GM18873 (cell line): ENCODE data around the gene IGFLR1.

ENCODE experiments used
- ATAC-seq: cut with Tn5 transposase; IDR thresholded peaks from one replicate; pipeline ENCODE4 v1.9.1; 2021; ENCODE audit warnings: mild to moderate bottlenecking, moderate library complexity, moderate number of reproducible peaks; ENCODE audit not compliant: unreplicated experiment, low FRiP score

Gene IGFLR1

DNA sequence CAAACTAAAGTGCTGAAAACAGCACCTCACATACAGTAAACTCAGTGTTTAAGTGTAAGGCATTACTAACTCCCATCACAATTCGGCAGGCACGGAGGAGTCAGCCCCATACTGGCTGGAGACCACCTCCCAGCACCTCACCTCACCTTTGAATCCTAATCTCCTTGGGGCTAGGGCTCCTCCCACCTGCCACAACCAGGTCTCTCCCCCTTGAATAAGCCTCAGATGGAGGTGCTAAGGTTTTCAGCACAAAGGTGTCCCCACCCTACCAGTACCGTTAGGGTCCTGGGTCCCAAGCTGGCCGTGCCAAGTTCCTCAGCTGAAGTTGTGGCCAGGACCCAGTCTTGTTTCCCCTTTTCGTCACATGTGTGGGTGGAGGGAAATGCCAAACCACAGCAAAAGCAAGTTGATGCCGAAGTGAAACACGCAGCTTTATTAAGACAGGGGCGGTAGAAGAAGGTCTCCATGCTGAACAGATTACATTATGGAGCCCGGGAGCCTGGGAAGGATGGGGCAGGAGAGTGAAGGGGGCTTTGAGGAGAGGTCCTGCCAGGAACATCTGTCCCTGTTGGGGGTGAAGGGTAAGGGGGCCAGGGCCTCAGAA is at the start of gene IGFLR1:
IGFLR1 (minus strand) TSS at position 332 of the 604 bp plus-strand sequence. CDS start 1,272 bp downstream, outside the sequence.
- no peak for ATAC-seq

DNA sequence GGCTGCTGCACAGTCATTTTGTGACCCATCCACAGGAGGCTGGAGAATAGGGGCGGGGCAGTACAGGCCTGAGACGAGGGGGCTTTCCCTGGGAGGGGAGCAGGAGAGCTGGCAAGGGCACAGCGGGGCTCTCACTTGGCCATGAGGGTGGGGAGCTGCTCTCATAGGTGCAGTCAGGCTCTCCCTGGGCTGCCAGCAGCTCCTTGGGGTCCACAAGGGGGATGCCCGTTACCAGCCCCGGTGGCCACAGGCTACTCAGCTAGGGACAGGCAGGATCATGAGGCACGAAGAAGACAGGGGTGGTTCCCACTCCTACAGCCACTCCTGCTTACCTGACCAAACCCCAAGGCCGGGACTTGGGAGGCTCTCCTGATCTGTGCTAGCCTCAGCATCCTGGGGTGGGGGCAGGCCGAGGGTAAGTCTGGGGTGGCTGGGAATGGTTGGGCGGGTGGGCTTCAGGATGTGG is 49.6 kb upstream of the IGFLR1 start:
- ATAC-seq = no peak

GRCh38 chr19:35790981-35791813 is 48.9 kb upstream of the IGFLR1 start:
- no peak for ATAC-seq

DNA sequence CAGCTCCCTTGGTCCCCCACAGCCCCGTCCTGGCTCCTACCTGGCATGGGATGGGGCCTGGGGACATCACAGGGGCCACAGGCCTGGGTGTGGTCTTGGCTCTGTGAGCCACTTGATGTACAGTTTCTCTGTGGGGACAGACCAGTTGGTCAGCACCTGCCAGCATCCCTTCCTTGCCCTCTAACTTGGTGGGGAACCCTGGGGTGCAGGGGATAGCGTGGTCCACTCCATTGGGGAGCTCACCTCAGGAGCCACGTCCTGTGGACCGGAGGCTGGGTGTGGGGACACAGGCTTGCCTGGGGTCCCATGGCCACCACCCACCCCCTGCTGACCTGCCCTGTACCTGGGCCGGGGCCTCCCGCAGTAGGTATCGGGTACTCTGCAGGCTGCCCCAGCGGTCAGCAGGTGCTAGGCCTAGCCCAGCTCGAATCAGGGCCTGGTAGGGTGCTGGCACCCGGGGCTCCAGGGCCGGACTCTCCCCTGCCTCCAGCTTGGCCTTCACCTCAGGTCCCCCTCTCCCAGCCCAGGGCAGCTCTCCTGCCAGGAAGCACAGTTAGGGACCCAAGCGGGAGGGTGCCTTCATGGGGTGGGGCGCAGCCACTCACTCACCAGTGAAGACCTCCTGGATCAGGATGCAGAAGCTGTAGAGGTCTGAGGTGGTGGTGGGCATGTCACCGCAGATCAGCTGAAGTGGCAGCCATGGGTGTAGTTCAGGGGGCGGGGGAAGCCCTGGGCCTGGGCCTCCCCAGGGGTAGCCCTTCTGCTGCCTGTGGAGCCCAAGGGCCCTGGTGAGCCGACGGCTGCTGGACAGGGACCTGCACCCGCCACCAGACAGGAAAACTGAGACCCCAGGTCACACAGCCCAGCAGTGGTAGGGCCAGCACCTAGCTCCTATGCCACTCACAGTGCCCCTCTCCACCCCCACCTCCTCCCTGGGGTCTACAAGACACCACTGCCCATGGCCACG is 48.0 kb upstream of the IGFLR1 start:
- no peak for ATAC-seq

GRCh38 chr19:35789195-35789977 is 47.1 kb upstream of the IGFLR1 start:
- no peak for ATAC-seq

GRCh38 chr19:35788205-35788960 is 46.1 kb upstream of the IGFLR1 start:
- no peak for ATAC-seq

- no peak for ATAC-seq
Observed at GRCh38 chr19:35787227-35787799, 45.1 kb upstream of the IGFLR1 start.

DNA sequence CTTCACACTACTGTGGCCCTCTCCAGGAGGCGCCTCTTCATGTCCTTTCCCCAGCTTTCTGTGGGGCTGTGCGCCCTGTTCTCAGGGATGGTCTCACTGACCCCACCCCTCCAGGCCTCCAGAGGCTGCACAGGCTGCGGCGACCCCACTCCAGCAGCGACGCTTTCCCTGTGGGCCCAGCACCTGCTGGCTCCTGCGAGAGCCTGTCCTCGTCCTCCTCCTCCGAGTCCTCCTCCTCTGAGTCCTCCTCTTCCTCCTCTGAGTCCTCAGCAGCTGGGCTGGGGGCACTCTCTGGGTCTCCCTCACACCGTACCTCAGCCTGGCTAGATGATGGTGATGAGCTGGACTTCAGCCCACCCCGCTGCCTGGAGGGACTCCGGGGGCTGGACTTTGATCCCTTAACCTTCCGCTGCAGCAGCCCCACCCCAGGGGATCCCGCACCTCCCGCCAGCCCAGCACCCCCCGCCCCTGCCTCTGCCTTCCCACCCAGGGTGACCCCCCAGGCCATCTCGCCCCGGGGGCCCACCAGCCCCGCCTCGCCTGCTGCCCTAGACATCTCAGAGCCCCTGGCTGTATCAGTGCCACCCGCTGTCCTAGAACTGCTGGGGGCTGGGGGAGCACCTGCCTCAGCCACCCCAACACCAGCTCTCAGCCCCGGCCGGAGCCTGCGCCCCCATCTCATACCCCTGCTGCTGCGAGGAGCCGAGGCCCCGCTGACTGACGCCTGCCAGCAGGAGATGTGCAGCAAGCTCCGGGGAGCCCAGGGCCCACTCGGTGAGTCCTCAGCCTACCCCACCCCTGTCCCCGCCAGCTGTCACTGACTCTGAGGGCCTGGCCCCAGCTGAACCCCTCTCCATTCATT is 44.3 kb upstream of the IGFLR1 start:
- no peak for ATAC-seq

- ATAC-seq = no peak
Observed at GRCh38 chr19:35785339-35785627, 43.0 kb upstream of the IGFLR1 start.

- no peak for ATAC-seq
Observed at GRCh38 chr19:35784503-35785338, 42.5 kb upstream of the IGFLR1 start.

DNA sequence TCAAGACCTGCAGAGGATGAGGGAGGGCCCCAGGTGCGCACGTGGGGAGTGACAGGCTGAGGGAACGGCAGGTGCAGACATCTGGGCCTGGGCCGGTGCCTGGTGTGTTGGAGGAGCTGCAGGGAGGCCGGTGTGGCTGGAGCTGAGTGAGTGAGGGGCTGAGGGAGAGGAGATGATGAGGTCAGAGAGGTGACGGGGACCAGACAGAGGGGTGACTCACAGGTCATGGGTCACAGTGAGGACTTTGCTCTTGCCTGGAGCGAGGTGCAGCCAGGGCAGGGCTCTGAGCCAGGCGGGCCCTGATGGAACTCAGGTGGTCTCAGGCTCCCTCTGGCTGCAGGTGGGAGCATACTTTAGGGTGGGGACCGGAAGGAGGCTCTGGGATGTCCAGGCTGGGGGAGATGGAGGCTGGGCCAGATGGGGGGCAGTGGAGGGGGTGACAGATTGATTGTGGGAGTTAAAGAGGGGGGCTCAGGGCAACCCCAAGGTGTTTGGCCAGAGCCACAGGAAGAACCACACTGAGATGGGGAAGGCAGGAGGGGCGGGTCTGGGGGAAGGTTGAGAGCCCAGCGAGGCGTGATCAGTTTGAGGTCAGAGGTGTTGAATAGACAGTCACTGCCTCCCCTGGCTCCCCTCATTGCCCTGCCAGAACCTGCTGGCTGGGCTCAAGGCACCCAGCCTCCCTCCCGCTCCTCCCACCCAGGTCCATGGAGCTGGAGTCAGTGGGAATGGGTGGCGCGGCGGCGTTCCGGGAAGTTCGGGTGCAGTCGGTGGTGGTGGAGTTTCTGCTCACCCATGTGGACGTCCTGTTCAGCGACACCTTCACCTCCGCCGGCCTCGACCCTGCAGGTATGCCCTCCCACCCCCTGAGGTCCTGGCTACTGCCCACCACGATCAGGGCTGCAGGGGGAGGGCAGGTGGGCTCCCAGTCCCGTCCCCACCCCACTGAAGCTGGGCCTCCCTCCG is 41.5 kb upstream of the IGFLR1 start:
- ATAC-seq = no peak

- ATAC-seq = no peak
Observed at GRCh38 chr19:35782589-35782988, 40.3 kb upstream of the IGFLR1 start.

GRCh38 chr19:35781650-35782049 is 39.4 kb upstream of the IGFLR1 start:
- ATAC-seq = no peak

GRCh38 chr19:35780717-35781116 is 38.5 kb upstream of the IGFLR1 start:
- no peak for ATAC-seq

GRCh38 chr19:35780058-35780457 is 37.8 kb upstream of the IGFLR1 start:
- no peak for ATAC-seq

GRCh38 chr19:35779033-35779432 is 36.8 kb upstream of the IGFLR1 start:
- ATAC-seq = no peak
